T follicular helper cell (primary cell): Measurements from ENCODE around the gene CAVIN1.
"Not testable (repeated sequence)": the region's sequence is repeated elsewhere in the genome, so short reads cannot be mapped to it uniquely, and the experiment has no call there.

Source experiments
- DNase-seq: peaks from one replicate; pipeline ENCODE4 v3.0.0-alpha.2; 2020; ENCODE audit warnings: low read depth

CAVIN1 gene

GRCh38 chr17:42405963-42406495 lies 17.0 kb downstream of the CAVIN1 start:
- DNase-seq: peak; percentile 71

GRCh38 chr17:42405076-42405475 lies 18.0 kb downstream of the CAVIN1 start:
- DNase-seq: no peak

DNA sequence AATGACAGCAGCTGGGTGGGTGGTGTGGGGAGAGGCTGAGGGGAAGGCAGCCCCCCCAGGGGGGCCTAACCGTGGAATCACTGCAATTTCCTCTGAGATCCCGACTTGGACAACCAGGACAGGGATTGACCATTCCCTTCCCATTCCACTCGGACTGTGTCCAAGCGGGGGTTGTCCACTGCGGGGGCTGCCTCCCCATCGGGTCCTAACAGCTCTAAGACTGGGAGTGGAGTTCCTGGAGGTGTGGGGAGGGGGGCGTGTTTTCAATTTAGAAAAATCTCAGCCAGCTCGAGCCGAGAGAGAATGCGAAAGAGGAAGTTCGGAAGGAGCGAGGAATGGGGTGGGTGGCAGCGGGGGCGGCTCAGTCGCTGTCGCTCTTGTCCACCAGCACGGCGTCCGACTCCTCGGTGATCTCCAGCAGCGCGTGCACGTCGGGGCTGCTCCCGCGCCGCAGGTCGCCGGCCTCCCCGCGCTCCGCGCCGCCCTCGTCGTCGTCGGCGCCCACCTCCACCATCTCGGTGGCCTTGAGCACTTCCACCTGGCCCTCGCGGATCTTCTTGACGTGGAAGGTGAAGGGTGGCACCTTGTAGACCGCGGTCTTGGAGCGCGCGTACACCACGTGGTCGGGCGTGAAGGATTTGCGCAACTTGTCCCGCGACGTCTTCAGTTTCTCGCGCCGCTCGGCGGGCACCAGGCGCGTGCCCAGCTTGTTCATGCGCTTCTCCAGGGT lies 18.6 kb downstream of the CAVIN1 start:
- DNase-seq: no peak

GRCh38 chr17:42403150-42403549 lies 19.9 kb downstream of the CAVIN1 start:
- DNase-seq: no peak

- DNase-seq: no peak
These were observed 20.9 kb downstream of the CAVIN1 start for GRCh38 chr17:42402117-42402516.

- DNase-seq: not testable (repeated sequence)
These were observed 22.1 kb downstream of the CAVIN1 start for GRCh38 chr17:42400844-42401375.

- DNase-seq: no peak
These were observed 22.9 kb downstream of the CAVIN1 start for GRCh38 chr17:42399948-42400843.

GRCh38 chr17:42399121-42399520 lies 23.9 kb downstream of the CAVIN1 start:
- no peak for DNase-seq

- not testable (repeated sequence) for DNase-seq
These were observed 27.5 kb downstream of the CAVIN1 start for GRCh38 chr17:42395601-42396000.

DNA sequence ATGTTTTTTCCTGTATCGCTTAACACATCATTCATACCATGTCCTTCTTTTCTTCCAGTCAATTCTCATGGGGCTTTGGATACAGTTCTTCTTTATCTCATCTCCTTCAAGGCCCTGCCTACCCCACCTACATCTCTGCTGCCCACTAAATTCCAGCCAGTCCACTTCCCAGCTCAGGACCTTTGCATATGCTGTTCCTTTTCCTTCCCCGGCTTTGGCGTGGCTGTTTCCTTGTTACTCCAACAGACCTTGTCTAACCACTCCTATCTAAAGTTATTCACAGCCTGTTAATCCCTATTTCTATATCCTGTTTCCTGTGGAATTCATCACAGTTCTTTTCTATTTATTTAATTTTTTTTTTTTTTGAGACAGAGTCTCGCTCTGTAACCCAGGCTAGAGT lies 28.2 kb downstream of the CAVIN1 start:
- DNase-seq: no peak

GRCh38 chr17:42392692-42393415 lies 30.2 kb downstream of the CAVIN1 start:
- DNase-seq: no peak

DNA sequence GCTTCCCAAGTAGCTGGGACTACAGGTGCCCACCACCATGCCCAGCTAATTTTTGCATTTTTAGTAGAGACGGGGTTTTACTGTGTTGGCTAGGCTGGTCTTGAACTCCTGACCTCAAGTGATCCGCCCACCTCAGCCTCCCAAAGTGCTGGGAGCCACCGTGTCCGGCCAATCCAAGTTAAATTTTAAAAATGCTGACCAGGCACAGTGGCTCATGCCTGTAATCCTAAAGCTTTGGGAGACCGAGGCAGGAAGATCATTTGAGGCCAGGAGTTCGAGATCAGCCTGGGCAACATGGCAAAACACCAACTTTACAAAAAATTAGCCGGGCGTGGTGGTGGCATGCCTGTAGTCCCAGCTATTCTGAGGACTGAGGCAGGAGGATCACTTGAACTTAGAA lies 31.6 kb downstream of the CAVIN1 start:
- not testable (repeated sequence) for DNase-seq

DNA sequence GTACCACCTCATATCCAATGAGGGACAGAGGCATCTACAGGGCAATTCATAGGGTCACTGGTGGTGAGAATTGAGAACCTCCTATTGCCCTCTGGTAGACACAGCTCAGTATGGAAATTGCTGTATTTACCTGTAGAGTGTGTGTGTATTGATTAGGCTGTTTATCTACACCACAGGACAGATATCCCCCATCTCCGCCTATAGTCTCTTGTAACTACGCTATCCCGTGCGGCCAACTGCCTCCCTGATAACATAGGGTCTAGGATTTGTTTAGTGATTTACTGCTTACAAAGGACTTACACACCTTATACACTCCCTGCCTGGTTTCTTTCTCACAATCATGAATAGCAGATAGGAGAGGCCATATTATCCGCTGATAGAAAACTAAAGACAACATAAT lies 33.2 kb downstream of the CAVIN1 start:
- DNase-seq: no peak

GRCh38 chr17:42389135-42389417 lies 34.0 kb downstream of the CAVIN1 start:
- no peak for DNase-seq

DNA sequence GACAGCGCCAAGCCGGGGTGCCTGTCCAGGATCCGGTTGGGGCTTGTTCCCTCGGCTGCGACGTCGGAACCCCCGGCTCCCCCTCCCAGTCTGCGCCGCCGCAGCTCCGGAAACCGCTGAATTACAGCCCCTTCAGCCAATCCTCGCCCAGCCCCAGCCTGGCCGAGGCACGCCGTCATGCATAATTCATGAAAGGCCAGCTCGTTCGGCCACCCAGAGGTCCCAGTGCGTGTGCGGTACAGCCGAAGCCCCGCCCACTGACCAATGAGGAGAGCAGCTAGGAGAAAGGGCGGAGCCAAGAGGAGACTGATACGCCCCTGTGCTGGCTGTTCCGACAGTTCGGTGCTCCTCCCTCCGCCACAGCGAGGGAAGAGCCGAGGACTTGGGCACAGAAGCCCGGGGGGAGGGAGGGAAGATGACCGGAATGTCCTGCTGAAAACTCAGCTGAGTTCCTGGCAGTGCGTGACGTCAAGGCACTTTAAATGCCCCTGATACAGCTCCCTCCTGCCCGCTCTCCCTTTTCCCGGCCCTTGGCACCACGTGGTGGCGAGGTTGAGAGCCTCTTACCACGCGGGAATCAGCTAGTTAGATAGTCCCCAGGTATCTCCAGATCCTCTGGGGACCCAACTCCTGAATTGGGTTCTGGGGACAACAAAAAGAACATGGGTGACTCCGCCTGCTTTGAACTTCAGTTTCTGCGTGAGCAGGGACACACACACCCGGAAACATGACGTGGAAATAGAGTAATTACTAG lies 34.5 kb downstream of the CAVIN1 start, which contains the start of gene STAT3:
Gene STAT3 (minus strand): TSS at position 62 of the 754 bp plus-strand sequence. CDS start 39,926 bp downstream, outside the sequence.
- peak; percentile 100 for DNase-seq

DNA sequence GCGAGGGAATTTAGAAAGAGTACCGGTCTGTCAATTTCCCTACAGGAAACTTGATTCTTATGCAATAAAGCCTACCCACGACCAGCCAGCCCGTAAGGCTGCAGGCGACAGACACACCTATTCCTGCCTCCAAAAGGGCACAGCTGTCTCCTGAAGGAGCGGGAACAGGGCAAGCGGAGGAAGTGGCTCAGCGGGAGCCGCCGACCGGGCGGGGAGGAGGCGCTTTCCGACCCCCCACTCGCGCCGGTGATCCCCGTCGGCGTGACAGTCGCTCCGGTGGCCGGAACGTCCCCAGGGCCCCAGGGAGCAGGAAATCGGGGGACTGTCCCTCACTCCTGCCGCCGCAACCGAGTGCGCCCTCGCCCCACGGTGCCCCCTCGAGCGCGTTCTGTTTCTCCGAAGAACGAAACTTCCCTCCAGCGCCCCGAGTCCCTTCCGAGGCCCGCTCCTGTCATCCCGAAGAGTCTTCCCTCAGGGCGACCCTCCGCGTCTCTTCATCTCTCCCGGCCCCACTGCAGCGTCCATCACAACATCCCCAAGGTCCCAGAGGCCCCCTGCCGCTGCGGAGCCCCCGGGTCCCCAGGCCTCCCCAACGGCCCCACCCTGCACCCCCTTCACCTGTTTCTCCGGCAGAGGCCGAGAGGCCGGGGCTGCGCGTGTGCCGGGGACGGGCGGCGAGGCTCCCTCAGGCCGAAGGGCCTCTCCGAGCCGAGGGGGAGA lies 35.2 kb downstream of the CAVIN1 start:
- DNase-seq: no peak

DNA sequence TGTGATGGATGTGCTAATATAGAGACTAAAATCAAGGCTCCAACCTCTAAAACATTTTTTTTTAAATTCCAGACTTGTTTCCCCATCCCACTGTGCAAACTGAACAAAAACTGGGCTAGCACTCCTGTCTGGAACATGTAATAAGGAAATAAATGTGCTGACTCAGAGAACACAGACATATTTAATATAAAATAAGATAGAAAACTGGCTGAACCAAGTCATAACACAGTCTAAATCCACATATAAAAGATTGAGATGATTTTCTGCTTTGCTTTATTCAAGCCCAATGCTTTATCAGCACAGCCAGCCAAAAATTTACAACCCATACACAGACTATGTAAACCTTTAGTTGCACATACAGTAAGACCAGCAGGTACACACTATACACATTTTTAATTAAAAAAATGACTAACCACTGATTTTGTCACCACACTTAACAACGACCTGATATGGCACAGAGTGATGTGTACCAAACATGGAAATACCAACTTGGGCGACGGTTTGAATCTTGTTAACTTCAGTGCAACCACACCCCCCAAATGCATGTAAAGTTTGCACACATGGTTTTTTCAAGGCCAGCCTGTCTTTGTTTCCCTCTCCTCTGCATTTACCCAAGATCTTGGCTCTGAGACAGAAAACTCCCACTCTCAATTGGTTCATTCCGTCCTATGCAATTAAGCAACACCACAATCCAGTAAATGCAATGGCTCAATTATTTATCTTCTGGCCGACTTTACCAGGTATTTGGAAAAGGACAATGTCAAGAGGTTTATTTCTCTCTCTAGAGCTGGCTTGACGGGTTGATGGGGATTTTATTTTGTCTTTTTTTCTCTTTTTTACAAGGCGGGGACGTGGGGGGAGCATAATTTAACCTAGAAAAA lies 36.0 kb downstream of the CAVIN1 start:
- DNase-seq: peak; percentile 9

GRCh38 chr17:42381898-42382297 lies 41.2 kb downstream of the CAVIN1 start:
- DNase-seq: no peak

- DNase-seq: no peak
These were observed 42.1 kb downstream of the CAVIN1 start for GRCh38 chr17:42380935-42381334.
